ENCODE data around the gene RFTN2.

The RFTN2 gene

GRCh38 chr2:197628043-197628500 lies 47.3 kb downstream of the RFTN2 start:
- TF ChIP-seq TAF1 (IDR thresholded peaks at IDR 0.05; ENCODE audit: borderline replicate concordance, insufficient read depth, low read length) (no peak), SIN3A (IDR thresholded peaks at IDR 0.05; ENCODE audit: borderline replicate concordance, insufficient read depth, low read length) (no peak), FOXP2 (optimal IDR thresholded peaks at IDR 0.05; ENCODE audit: borderline replicate concordance, extremely low read depth, extremely low read length, insufficient read depth) (no peak), POLR2AphosphoS5 (IDR thresholded peaks at IDR 0.05; ENCODE audit: low read depth, low read length) (no peak), REST (IDR thresholded peaks at IDR 0.05; ENCODE audit: insufficient read depth in 1 of 2, low read depth in 2 of 2, low read length in 2 of 2) (no peak)

- TF ChIP-seq FOXP2 (optimal IDR thresholded peaks at IDR 0.05; ENCODE audit: borderline replicate concordance, extremely low read depth, extremely low read length, insufficient read depth) (no peak), TAF1 (IDR thresholded peaks at IDR 0.05; ENCODE audit: borderline replicate concordance, insufficient read depth, low read length) (no peak), POLR2AphosphoS5 (IDR thresholded peaks at IDR 0.05; ENCODE audit: low read depth, low read length) (no peak), SIN3A (IDR thresholded peaks at IDR 0.05; ENCODE audit: borderline replicate concordance, insufficient read depth, low read length) (no peak), REST (IDR thresholded peaks at IDR 0.05; ENCODE audit: insufficient read depth in 1 of 2, low read depth in 2 of 2, low read length in 2 of 2) (no peak)
Observed at GRCh38 chr2:197626965-197627625, 48.3 kb downstream of the RFTN2 start.

- TF ChIP-seq SIN3A (IDR thresholded peaks at IDR 0.05; ENCODE audit: borderline replicate concordance, insufficient read depth, low read length) = no peak
- TF ChIP-seq FOXP2 (optimal IDR thresholded peaks at IDR 0.05; ENCODE audit: borderline replicate concordance, extremely low read depth, extremely low read length, insufficient read depth) = no peak
Observed at GRCh38 chr2:197620133-197620532, 55.3 kb downstream of the RFTN2 start.

GRCh38 chr2:197615016-197615652 lies 60.3 kb downstream of the RFTN2 start:
- TF ChIP-seq TAF1 (IDR thresholded peaks at IDR 0.05; ENCODE audit: borderline replicate concordance, insufficient read depth, low read length) (no peak), POLR2AphosphoS5 (IDR thresholded peaks at IDR 0.05; ENCODE audit: low read depth, low read length) (no peak), FOXP2 (optimal IDR thresholded peaks at IDR 0.05; ENCODE audit: borderline replicate concordance, extremely low read depth, extremely low read length, insufficient read depth) (no peak), SIN3A (IDR thresholded peaks at IDR 0.05; ENCODE audit: borderline replicate concordance, insufficient read depth, low read length) (no peak), REST (IDR thresholded peaks at IDR 0.05; ENCODE audit: insufficient read depth in 1 of 2, low read depth in 2 of 2, low read length in 2 of 2) (no peak)

- TF ChIP-seq POLR2AphosphoS5 (IDR thresholded peaks at IDR 0.05; ENCODE audit: low read depth, low read length) (no peak), SIN3A (IDR thresholded peaks at IDR 0.05; ENCODE audit: borderline replicate concordance, insufficient read depth, low read length) (no peak), FOXP2 (optimal IDR thresholded peaks at IDR 0.05; ENCODE audit: borderline replicate concordance, extremely low read depth, extremely low read length, insufficient read depth) (no peak), TAF1 (IDR thresholded peaks at IDR 0.05; ENCODE audit: borderline replicate concordance, insufficient read depth, low read length) (no peak), REST (IDR thresholded peaks at IDR 0.05; ENCODE audit: insufficient read depth in 1 of 2, low read depth in 2 of 2, low read length in 2 of 2) (no peak)
Observed at GRCh38 chr2:197614532-197614931, 60.9 kb downstream of the RFTN2 start.
